GM23338 (cell line): ENCODE results near the gene SLC23A2. TPM values are rescaled to one million over a fixed set of nuclear protein-coding genes. Genes with fewer than 3 reads are reported as not detected.

Source experiments
- ATAC-seq: fragments of 200-7000 bp; cut with Tn5 transposase; 3 replicates; pipeline ENCODE4 v1.9.1; 2020
- DNase-seq: peaks from one replicate; pipeline ENCODE4 v3.0.0-alpha.2; 2015; ENCODE audit warnings: low spot score
- H2AFZ ChIP-seq: fragments of 200-600 bp; sonication (generic); 2 replicates; pipeline ENCODE4 v1.8.0; 2016; ENCODE audit warnings: antibody characterized with exemption, mild to moderate bottlenecking, moderate library complexity
- H3F3A ChIP-seq: fragments of 200-600 bp; sonication (generic); replicated peaks from 2 replicates; pipeline ENCODE4 v1.8.0; 2017; ENCODE audit warnings: antibody characterized with exemption, mixed run types, low read depth
- H3K27ac ChIP-seq: fragments of 200-600 bp; sonication (generic); 2 replicates; pipeline ENCODE4 v1.6.1; 2016; ENCODE audit warnings: low read depth
- H3K27me3 ChIP-seq: fragments of 200-600 bp; sonication (generic); 2 replicates; pipeline ENCODE4 v1.8.0; 2016; ENCODE audit warnings: mild to moderate bottlenecking, mixed run types, moderate library complexity; ENCODE audit not compliant: insufficient read depth
- H3K36me3 ChIP-seq: fragments of 200-600 bp; sonication (generic); 2 replicates; pipeline ENCODE4 v1.8.0; 2016; ENCODE audit warnings: mild to moderate bottlenecking; ENCODE audit not compliant: insufficient read depth
- H3K4me1 ChIP-seq: fragments of 200-600 bp; sonication (generic); 2 replicates; pipeline ENCODE4 v1.8.0; 2016; ENCODE audit warnings: mild to moderate bottlenecking, moderate library complexity; ENCODE audit not compliant: insufficient read depth
- H3K4me2 ChIP-seq: fragments of 200-600 bp; sonication (generic); 2 replicates; pipeline ENCODE4 v1.7.1; 2017; ENCODE audit warnings: mixed run types
- H3K4me3 ChIP-seq: fragments of 200-600 bp; sonication (generic); 2 replicates; pipeline ENCODE4 v1.6.1; 2016; ENCODE audit warnings: mixed run types
- H3K79me2 ChIP-seq: fragments of 200-600 bp; sonication (generic); replicated peaks from 2 replicates; pipeline ENCODE4 v1.8.0; 2017; ENCODE audit warnings: mild to moderate bottlenecking; ENCODE audit not compliant: insufficient read depth
- H3K9me2 ChIP-seq: fragments of 200-600 bp; sonication (generic); 2 replicates; pipeline ENCODE4 v1.8.0; 2017; ENCODE audit not compliant: insufficient read depth
- H4K20me1 ChIP-seq: fragments of 200-600 bp; sonication (generic); replicated peaks from 2 replicates; pipeline ENCODE4 v1.8.0; 2017; ENCODE audit warnings: mild to moderate bottlenecking; ENCODE audit not compliant: insufficient read depth
- H3K27ac Mint-ChIP-seq: 2 replicates; pipeline ENCODE4 v1.8.0; 2020; ENCODE audit warnings: inconsistent platforms, mild to moderate bottlenecking, moderate library complexity, mixed read lengths
- H3K27me3 Mint-ChIP-seq: 3 replicates; pipeline ENCODE4 v1.8.0; 2022; ENCODE audit warnings: low read depth, mild to moderate bottlenecking, moderate library complexity, mixed read lengths, inconsistent platforms; ENCODE audit not compliant: insufficient read depth, poor library complexity
- H3K36me3 Mint-ChIP-seq: 3 replicates; pipeline ENCODE4 v1.8.0; 2021; ENCODE audit warnings: low read depth, mild to moderate bottlenecking, inconsistent platforms, moderate library complexity, mixed read lengths
- H3K4me1 Mint-ChIP-seq: 3 replicates; pipeline ENCODE4 v1.8.0; 2020; ENCODE audit warnings: mild to moderate bottlenecking, inconsistent platforms, mixed read lengths
- H3K4me3 Mint-ChIP-seq: 3 replicates; pipeline ENCODE4 v1.8.0; 2021; ENCODE audit warnings: moderate library complexity, mild to moderate bottlenecking, inconsistent platforms, mixed read lengths
- H3K9me3 Mint-ChIP-seq: 3 replicates; pipeline ENCODE4 v1.8.0; 2020; ENCODE audit warnings: moderate library complexity, mild to moderate bottlenecking, inconsistent platforms, mixed read lengths
- CREB1 ChIP-seq: fragments of 250-450 bp; sonication (Bioruptor Pico); IDR thresholded peaks from 2 replicates; pipeline ENCODE4 v1.5.0; 2020; ENCODE audit warnings: low read depth, mild to moderate bottlenecking, moderate library complexity
- EZH2phosphoT487 ChIP-seq: fragments of 200-600 bp; sonication (generic); IDR thresholded peaks from one replicate; pipeline ENCODE4 v1.8.1; 2018; ENCODE audit warnings: antibody characterized with exemption; ENCODE audit not compliant: unreplicated experiment
- JUNB ChIP-seq: IDR thresholded peaks from one replicate; pipeline ENCODE4 v1.6.1; 2016; ENCODE audit warnings: antibody characterized with exemption; ENCODE audit not compliant: unreplicated experiment
- REST ChIP-seq: IDR thresholded peaks from one replicate; pipeline ENCODE4 v1.6.1; 2018; ENCODE audit warnings: antibody characterized with exemption; ENCODE audit not compliant: unreplicated experiment
- STAT1 ChIP-seq: IDR thresholded peaks from one replicate; pipeline ENCODE4 v1.6.1; 2016; ENCODE audit warnings: antibody characterized with exemption; ENCODE audit not compliant: unreplicated experiment
- ZNF114 ChIP-seq: fragments of 250-450 bp; sonication (Bioruptor Pico); IDR thresholded peaks from 2 replicates; pipeline ENCODE4 v1.5.0; 2020; ENCODE audit warnings: mild to moderate bottlenecking, moderate library complexity
- ZNF331 ChIP-seq: fragments of 250-450 bp; sonication (Bioruptor Pico); IDR thresholded peaks from 2 replicates; pipeline ENCODE4 v1.5.0; 2020; ENCODE audit warnings: low read depth, mild to moderate bottlenecking, moderate library complexity
- ZNF462 ChIP-seq: fragments of 250-450 bp; sonication (Bioruptor Pico); IDR thresholded peaks from 2 replicates; pipeline ENCODE4 v1.5.0; 2020; ENCODE audit warnings: mild to moderate bottlenecking, moderate library complexity
- polyA plus RNA-seq: library from polyadenylated mRNA; unstranded; fragments of >200 nt; fragmentation: Nextera tagmentation; extraction: Ambion mirVana; gene quantifications from 2 replicates; pipeline ENCODE4 v1.2.1, GENCODE V29; 2016
- total RNA-seq: library from RNA; depleted of rRNA; stranded (reverse); fragments of >200 nt; shearing (Covaris generic); gene quantifications from 2 replicates; pipeline ENCODE4 v1.2.3, GENCODE V29; 2014

The SLC23A2 gene
- total and polyA plus RNA-seq, 2 experiments from 2014 or later, result 4.4 to 20.2 TPM

- DNase-seq (no peak), ATAC-seq (no peak)
- H2AFZ ChIP-seq, result no peak overlapping the region
- H3K4me1 ChIP-seq, result no peaks in the 10 kb centered on the region
- peaks cover 16% of the 10 kb centered on the region for H3K36me3 Mint-ChIP-seq
- peaks cover 4% of the 10 kb centered on the region; the same call in 1 of the 3 replicates for H3K4me1 Mint-ChIP-seq
- no peaks in the 10 kb centered on the region for H3K27me3 ChIP-seq
- H3K79me2 ChIP-seq, result no peaks in the 10 kb centered on the region
- TF ChIP-seq CREB1 (no peak), JUNB (no peak), ZNF114 (no peak), EZH2phosphoT487 (no peak), STAT1 (no peak)
- H4K20me1 ChIP-seq, result no peaks in the 10 kb centered on the region; the same call in 1 of the 2 replicates
- peaks cover 9% of the 10 kb centered on the region; the same call in 2 of the 3 replicates for H3K9me3 Mint-ChIP-seq
- no peak overlapping the region for H3K27ac ChIP-seq
- H3K4me3 ChIP-seq, result no peak overlapping the region
- H3K27ac Mint-ChIP-seq, result no peak overlapping the region
- H3K9me2 ChIP-seq, result no peaks in the 10 kb centered on the region
- H3K36me3 ChIP-seq, result no peaks in the 10 kb centered on the region
- H3K4me3 Mint-ChIP-seq, result no peak overlapping the region
- H3F3A ChIP-seq, result no peaks in the 10 kb centered on the region
- no peak overlapping the region for H3K4me2 ChIP-seq
- H3K27me3 Mint-ChIP-seq, result peaks cover 2% of the 10 kb centered on the region
Observed at GRCh38 chr20:4904127-4904860, 97.0 kb downstream of the SLC23A2 start.

GRCh38 chr20:4902788-4903187 lies 98.5 kb downstream of the SLC23A2 start:
- H3K4me1 Mint-ChIP-seq, result peaks cover 4% of the 10 kb centered on the region; the same call in 2 of the 3 replicates

More at GRCh38 chr20:4902788-4903187, 98.5 kb downstream of the SLC23A2 start:
- Histone ChIP-seq H4K20me1 (no peaks in the 10 kb centered on the region; the same call in 1 of the 2 replicates), H3K79me2 (no peaks in the 10 kb centered on the region), H2AFZ (no peak overlapping the region), H3K4me2 (no peak overlapping the region), H3K36me3 (no peaks in the 10 kb centered on the region), H3K4me3 (no peak overlapping the region), H3K27me3 (no peaks in the 10 kb centered on the region), H3K9me2 (no peaks in the 10 kb centered on the region), H3K4me1 (no peaks in the 10 kb centered on the region), H3K27ac (no peak overlapping the region), H3F3A (no peaks in the 10 kb centered on the region)
- Mint-ChIP-seq H3K27ac (no peak overlapping the region), H3K4me3 (no peak overlapping the region), H3K27me3 (peaks cover 2% of the 10 kb centered on the region), H3K36me3 (peaks cover 20% of the 10 kb centered on the region), H3K9me3 (peaks cover 9% of the 10 kb centered on the region; the same call in 2 of the 3 replicates)
- ATAC-seq (no peak), DNase-seq (no peak)
- TF ChIP-seq REST (no peak), CREB1 (no peak), ZNF331 (CRISPR knock-in tag) (no peak), ZNF462 (CRISPR knock-in tag) (no peak), JUNB (no peak)
